CD4-positive, alpha-beta T cell (primary cell): ENCODE results near the gene CCBE1. TPM values are rescaled to one million over a fixed set of nuclear protein-coding genes. Genes with fewer than 3 reads are reported as not detected.

Experiments
- ATAC-seq: fragments of 200-7000 bp; cut with Tn5 transposase; one replicate; pipeline ENCODE4 v1.10.0; 2022; ENCODE audit warnings: mild to moderate bottlenecking; ENCODE audit not compliant: poor library complexity
- CTCF ChIA-PET: fragments of 350-600 bp; sonication (Branson Sonifier 250); formaldehyde crosslinking; loops from one replicate; lab custom pipeline; 2021; ENCODE audit warnings: antibody characterized with exemption, inconsistent platforms; lab: Charles Lee
- POLR2A ChIA-PET: fragments of 350-600 bp; sonication (Branson Sonifier 250); formaldehyde crosslinking; loops from one replicate; lab custom pipeline; 2021; ENCODE audit warnings: antibody characterized with exemption, inconsistent platforms; lab: Charles Lee
- DNase-seq, 14 experiments: peaks; one replicate each; pipeline ENCODE4 v3.0.0-alpha.2; 2013 to 2020; ENCODE audit warnings: mixed read lengths in 2 of 14
- H3K27ac ChIP-seq, 2 donors: one replicate each; pipeline versions ENCODE4 v1.5.1 to v1.7.0; 2013; ENCODE audit warnings: low read length in 2 of 2, low read depth in 1 of 2, mild to moderate bottlenecking in 1 of 2
- H3K27me3 ChIP-seq, 2 experiments: 1 replicate in 1 of 2; 2 replicates in 1 of 2; pipeline versions ENCODE4 v1.6.1 to v1.7.0; 2013; ENCODE audit warnings: low read length in 2 of 2, control low read depth in 1 of 2, mild to moderate bottlenecking in 1 of 2, moderate library complexity in 1 of 2; ENCODE audit not compliant: insufficient read depth in 2 of 2, control insufficient read depth in 1 of 2
- H3K36me3 ChIP-seq: one replicate; pipeline ENCODE4 v1.6.1; 2013; ENCODE audit warnings: low read length, control low read depth; ENCODE audit not compliant: insufficient read depth
- H3K4me1 ChIP-seq: one replicate; pipeline ENCODE4 v1.6.1; 2013; ENCODE audit warnings: low read length, control low read depth; ENCODE audit not compliant: insufficient read depth
- H3K4me3 ChIP-seq: one replicate; pipeline ENCODE4 v1.5.1; 2013; ENCODE audit warnings: mild to moderate bottlenecking, low read length, moderate library complexity
- H3K9me3 ChIP-seq, 2 experiments: 1 replicate in 1 of 2; 2 replicates in 1 of 2; pipeline versions ENCODE4 v1.6.1 to v1.7.0; 2013; ENCODE audit warnings: low read length in 2 of 2, mild to moderate bottlenecking in 2 of 2, control low read depth in 1 of 2, moderate library complexity in 1 of 2; ENCODE audit not compliant: control insufficient read depth in 1 of 2, insufficient read depth in 1 of 2
- H3K27ac Mint-ChIP-seq: one replicate; pipeline ENCODE4 v1.8.0; 2020; ENCODE audit warnings: mixed read lengths
- H3K27me3 Mint-ChIP-seq: one replicate; pipeline ENCODE4 v1.8.0; 2021; ENCODE audit warnings: mixed read lengths
- H3K36me3 Mint-ChIP-seq: one replicate; pipeline ENCODE4 v1.8.0; 2021; ENCODE audit warnings: low read depth, mixed read lengths
- H3K4me1 Mint-ChIP-seq: one replicate; pipeline ENCODE4 v1.8.0; 2021; ENCODE audit warnings: low read depth, mixed read lengths
- H3K4me3 Mint-ChIP-seq: one replicate; pipeline ENCODE4 v1.8.0; 2020; ENCODE audit warnings: mild to moderate bottlenecking, mixed read lengths
- H3K9me3 Mint-ChIP-seq: one replicate; pipeline ENCODE4 v1.8.0; 2020; ENCODE audit warnings: mixed read lengths
- CTCF ChIP-seq: fragments of 200-600 bp; IDR thresholded peaks from one replicate; pipeline ENCODE4 v1.8.0; 2022; ENCODE audit warnings: antibody characterized with exemption, mild to moderate bottlenecking
- intact Hi-C, 2 experiments: fragments of 100-400 bp; cut with DNase I in 1 of 2; cut with micrococcal nuclease in 1 of 2; formaldehyde crosslinking; loops; one replicate each; pipeline versions ENCODE4 v1.15.1 to v1.9.0; 2023 to 2025; cut with DNase I, micrococcal nuclease
- total RNA-seq, 174 experiments: library from RNA in 2 of 174; stranded (reverse) in 2 of 174; gene quantifications; one replicate each; pipeline ENCODE4 v1.2.3 and lab custom pipeline; 2021 to 2026

CCBE1 gene
- total RNA-seq, 2 experiments from 2014 or later = not detected

DNA sequence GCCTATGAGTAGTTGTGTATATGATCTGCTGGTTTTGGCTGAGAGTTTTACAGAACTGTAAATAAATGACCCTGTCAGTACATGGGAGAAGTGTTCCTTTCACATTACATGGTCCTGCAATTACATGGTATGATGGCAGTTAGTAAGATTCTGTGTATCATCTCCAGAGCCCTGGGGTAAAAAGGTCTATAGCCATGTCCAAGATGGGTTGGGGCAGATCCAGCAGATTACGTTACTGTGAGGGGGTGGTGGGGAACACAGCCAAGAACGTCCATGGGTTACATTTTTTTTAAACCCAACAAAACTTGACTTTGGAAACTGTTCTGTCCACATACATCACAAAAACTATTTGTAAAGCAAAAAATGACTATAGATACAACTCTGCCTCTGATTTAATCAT is 274.0 kb downstream of the CCBE1 start:
- Mint-ChIP-seq H3K27ac (no peak overlapping the region), H3K36me3 (no peaks in the 10 kb centered on the region), H3K4me3 (no peak overlapping the region), H3K4me1 (no peaks in the 10 kb centered on the region), H3K27me3 (peaks cover 63% of the 10 kb centered on the region), H3K9me3 (no peaks in the 10 kb centered on the region)
- POLR2A ChIA-PET = no interaction called here
- no peak for ATAC-seq
- TF ChIP-seq CTCF = no peak
- Histone ChIP-seq H3K27ac (no peak overlapping the region), H3K9me3 (no peaks in the 10 kb centered on the region), H3K36me3 (no peaks in the 10 kb centered on the region), H3K4me1 (no peaks in the 10 kb centered on the region), H3K4me3 (no peak overlapping the region), H3K27me3 (peaks cover 0 to 18% of the 10 kb centered on the region in 2 experiments)
- DNase-seq = no peak
- intact Hi-C loops = no loop called here
- CTCF ChIA-PET = no interaction called here

GRCh38 chr18:59420244-59420643 is 277.0 kb downstream of the CCBE1 start:
- H3K27ac ChIP-seq = no peak overlapping the region
- CTCF ChIA-PET = no interaction called here
- H3K9me3 ChIP-seq = no peaks in the 10 kb centered on the region
- H3K36me3 ChIP-seq = no peaks in the 10 kb centered on the region
- Mint-ChIP-seq H3K27me3 (peaks cover 79% of the 10 kb centered on the region), H3K27ac (no peak overlapping the region), H3K4me3 (no peak overlapping the region), H3K9me3 (no peaks in the 10 kb centered on the region), H3K36me3 (no peaks in the 10 kb centered on the region), H3K4me1 (no peaks in the 10 kb centered on the region)
- no peaks in the 10 kb centered on the region for H3K4me1 ChIP-seq
- TF ChIP-seq CTCF = no peak
- POLR2A ChIA-PET = no interaction called here
- no peak overlapping the region for H3K4me3 ChIP-seq
- peaks cover 0 to 20% of the 10 kb centered on the region in 2 experiments for H3K27me3 ChIP-seq
- DNase-seq (no peak), ATAC-seq (no peak)
- intact Hi-C loops = no loop called here

- ATAC-seq = no peak
- H3K4me1 ChIP-seq = no peaks in the 10 kb centered on the region
- H3K9me3 Mint-ChIP-seq = no peaks in the 10 kb centered on the region
- no peaks in the 10 kb centered on the region for H3K4me1 Mint-ChIP-seq
- ChIA-PET POLR2A (no interaction called here), CTCF (no interaction called here)
- H3K36me3 ChIP-seq = no peaks in the 10 kb centered on the region
- no peak overlapping the region for H3K27ac ChIP-seq
- no peaks in the 10 kb centered on the region for H3K9me3 ChIP-seq
- no peak for DNase-seq
- H3K27me3 ChIP-seq = peaks cover 0 to 22% of the 10 kb centered on the region in 2 experiments
- H3K4me3 ChIP-seq = no peak overlapping the region
- H3K27me3 Mint-ChIP-seq = peaks cover 78% of the 10 kb centered on the region
- no peak overlapping the region for H3K4me3 Mint-ChIP-seq
- intact Hi-C loops = no loop called here
- TF ChIP-seq CTCF = no peak
- H3K27ac Mint-ChIP-seq = no peak overlapping the region
- no peaks in the 10 kb centered on the region for H3K36me3 Mint-ChIP-seq
Observed at GRCh38 chr18:59419386-59419785, 277.8 kb downstream of the CCBE1 start.
